WTC11 (cell line): ENCODE results near the gene RPS6KA4.

ENCODE experiments used
- ATF2 ChIP-seq: sonication (generic); formaldehyde crosslinking; IDR thresholded peaks from 2 replicates; pipeline ENCODE4 v1.8.1; 2022; ENCODE audit warnings: low read depth, missing genetic modification reagents, borderline replicate concordance
- ATF3 ChIP-seq: sonication (generic); formaldehyde crosslinking; conservative IDR thresholded peaks from 2 replicates; pipeline ENCODE4 v1.8.1; 2022; ENCODE audit warnings: mild to moderate bottlenecking, missing genetic modification reagents
- CTCF ChIP-seq: fragments of 200-600 bp; IDR thresholded peaks from 2 replicates; pipeline ENCODE4 v1.8.0; 2022; ENCODE audit warnings: antibody characterized with exemption
- JUN ChIP-seq: sonication (generic); formaldehyde crosslinking; IDR thresholded peaks from 2 replicates; pipeline ENCODE4 v1.8.0; 2023; ENCODE audit warnings: mild to moderate bottlenecking, missing genetic modification reagents
- NR1H2 ChIP-seq: sonication (generic); formaldehyde crosslinking; IDR thresholded peaks from 2 replicates; pipeline ENCODE4 v1.9.0; 2021; ENCODE audit warnings: mild to moderate bottlenecking, moderate library complexity, missing genetic modification reagents
- NR3C1 ChIP-seq: sonication (generic); formaldehyde crosslinking; conservative IDR thresholded peaks from 2 replicates; pipeline ENCODE4 v1.8.1; 2023; ENCODE audit warnings: low read depth, mild to moderate bottlenecking, missing genetic modification reagents
- RORB ChIP-seq: fragments of 250-450 bp; sonication (Bioruptor Pico); IDR thresholded peaks from 2 replicates; pipeline ENCODE4 v1.9.0; 2021; ENCODE audit warnings: mild to moderate bottlenecking
- ZNF232 ChIP-seq: sonication (generic); formaldehyde crosslinking; IDR thresholded peaks from 2 replicates; pipeline ENCODE4 v1.8.0; 2022; ENCODE audit warnings: mild to moderate bottlenecking, missing genetic modification reagents

- TF ChIP-seq JUN (CRISPR knock-in tag) (no peak), CTCF (no peak), NR3C1 (CRISPR knock-in tag) (no peak), ATF3 (CRISPR knock-in tag) (no peak), ZNF232 (no peak), ATF2 (CRISPR knock-in tag) (no peak), RORB (CRISPR knock-in tag) (no peak), NR1H2 (CRISPR knock-in tag) (no peak)
These were observed 5.8 kb upstream of the RPS6KA4 start for GRCh38 chr11:64352995-64353714.
